WTC11 (cell line): ENCODE data around the gene NHS. TPM values are rescaled to one million over a fixed set of nuclear protein-coding genes. Genes with fewer than 3 reads are reported as not detected.

Source experiments
- ATAC-seq: fragments of 200-7000 bp; cut with Tn5 transposase; 2 replicates; pipeline ENCODE4 v1.10.0; 2021; ENCODE audit warnings: mild to moderate bottlenecking, moderate library complexity
- CTCF ChIA-PET: fragments of 300-600 bp; sonication (Branson Sonifier 250); formaldehyde crosslinking; loops from one replicate; lab custom pipeline; 2021; ENCODE audit warnings: antibody characterized with exemption; lab: Charles Lee
- POLR2A ChIA-PET: fragments of 350-600 bp; sonication (Branson Sonifier 250); formaldehyde crosslinking; loops from one replicate; lab custom pipeline; 2021; ENCODE audit warnings: antibody characterized with exemption; lab: Charles Lee
- DNase-seq: peaks from one replicate; pipeline ENCODE4 v3.0.0; 2021; ENCODE audit warnings: low spot score
- H3K27ac Mint-ChIP-seq: 2 replicates; pipeline ENCODE4 v1.8.0; 2021; ENCODE audit warnings: mixed read lengths
- H3K27me3 Mint-ChIP-seq: 2 replicates; pipeline ENCODE4 v1.8.0; 2021; ENCODE audit warnings: low read depth, mild to moderate bottlenecking, moderate library complexity, mixed read lengths
- H3K36me3 Mint-ChIP-seq: 2 replicates; pipeline ENCODE4 v1.8.0; 2021; ENCODE audit warnings: mixed read lengths
- H3K4me1 Mint-ChIP-seq: 2 replicates; pipeline ENCODE4 v1.8.0; 2022; ENCODE audit warnings: mixed read lengths
- H3K4me3 Mint-ChIP-seq: 2 replicates; pipeline ENCODE4 v1.8.0; 2021; ENCODE audit warnings: mild to moderate bottlenecking, moderate library complexity, mixed read lengths
- H3K9me3 Mint-ChIP-seq: 2 replicates; pipeline ENCODE4 v1.8.0; 2021; ENCODE audit warnings: mixed read lengths
- CREM ChIP-seq: sonication (generic); formaldehyde crosslinking; IDR thresholded peaks from 2 replicates; pipeline ENCODE4 v1.8.1; 2022; ENCODE audit warnings: mild to moderate bottlenecking, missing genetic modification reagents, moderate library complexity
- ETV6 ChIP-seq: sonication (generic); formaldehyde crosslinking; IDR thresholded peaks from 2 replicates; pipeline ENCODE4 v1.8.1; 2022; ENCODE audit warnings: mild to moderate bottlenecking, missing genetic modification reagents
- FOXJ3 ChIP-seq: sonication (generic); formaldehyde crosslinking; IDR thresholded peaks from 2 replicates; pipeline ENCODE4 v1.9.0; 2021; ENCODE audit warnings: missing genetic modification reagents, mild to moderate bottlenecking, borderline replicate concordance
- GTF2I ChIP-seq: fragments of 250-450 bp; sonication (Bioruptor Pico); conservative IDR thresholded peaks from 2 replicates; pipeline ENCODE4 v1.4.0; 2021; ENCODE audit warnings: mild to moderate bottlenecking
- JUN ChIP-seq: sonication (generic); formaldehyde crosslinking; IDR thresholded peaks from 2 replicates; pipeline ENCODE4 v1.8.0; 2023; ENCODE audit warnings: mild to moderate bottlenecking, missing genetic modification reagents
- NFYB ChIP-seq: sonication (generic); formaldehyde crosslinking; conservative IDR thresholded peaks from 2 replicates; pipeline ENCODE4 v1.8.0; 2022; ENCODE audit warnings: low read depth, missing genetic modification reagents
- PRRX2 ChIP-seq: fragments of 250-450 bp; sonication (Bioruptor Pico); IDR thresholded peaks from 2 replicates; pipeline ENCODE4 v1.8.0; 2021; ENCODE audit warnings: mild to moderate bottlenecking
- SMAD3 ChIP-seq: sonication (generic); formaldehyde crosslinking; IDR thresholded peaks from 2 replicates; pipeline ENCODE4 v1.8.0; 2022; ENCODE audit warnings: missing genetic modification reagents, mild to moderate bottlenecking, borderline replicate concordance
- SOX15 ChIP-seq: fragments of 250-450 bp; sonication (Bioruptor Pico); IDR thresholded peaks from 2 replicates; pipeline ENCODE4 v1.9.0; 2021; ENCODE audit warnings: mild to moderate bottlenecking
- ZNF416 ChIP-seq: fragments of 250-450 bp; sonication (Bioruptor Pico); IDR thresholded peaks from 2 replicates; pipeline ENCODE4 v1.9.0; 2021; ENCODE audit warnings: mild to moderate bottlenecking, inconsistent platforms
- ZNF423 ChIP-seq: fragments of 250-450 bp; sonication (Bioruptor Pico); IDR thresholded peaks from 2 replicates; pipeline ENCODE4 v2.1.2; 2022; ENCODE audit warnings: mild to moderate bottlenecking, moderate library complexity
- ZNF671 ChIP-seq: fragments of 250-450 bp; sonication (Bioruptor Pico); IDR thresholded peaks from 2 replicates; pipeline ENCODE4 v1.8.0; 2021; ENCODE audit warnings: mild to moderate bottlenecking
- total RNA-seq: library from RNA; stranded (reverse); gene quantifications from 3 replicates; pipeline ENCODE4 v1.2.3, GENCODE V29; 2021
- TF ChIP-seq, protein P1 (sequence below): sonication (generic); formaldehyde crosslinking; IDR thresholded peaks from 2 replicates; pipeline ENCODE4 v1.8.0; 2023; ENCODE audit warnings: mild to moderate bottlenecking, missing genetic modification reagents
- TF ChIP-seq, protein P2 (sequence below): sonication (generic); formaldehyde crosslinking; IDR thresholded peaks from 2 replicates; pipeline ENCODE4 v1.8.1; 2022; ENCODE audit warnings: mild to moderate bottlenecking, moderate library complexity, missing genetic modification reagents
- TF ChIP-seq, protein P3 (sequence below): sonication (generic); formaldehyde crosslinking; IDR thresholded peaks from 2 replicates; pipeline ENCODE4 v1.8.1; 2022; ENCODE audit warnings: low read depth, missing genetic modification reagents, borderline replicate concordance
- TF ChIP-seq, protein P4 (sequence below): sonication (generic); formaldehyde crosslinking; conservative IDR thresholded peaks from 2 replicates; pipeline ENCODE4 v1.8.1; 2023; ENCODE audit warnings: mild to moderate bottlenecking, low read depth, missing genetic modification reagents, moderate library complexity
- TF ChIP-seq, protein P5 (sequence below): sonication (generic); formaldehyde crosslinking; IDR thresholded peaks from 2 replicates; pipeline ENCODE4 v1.8.0; 2022; ENCODE audit warnings: mild to moderate bottlenecking, missing genetic modification reagents
- TF ChIP-seq, protein P6 (sequence below): sonication (generic); formaldehyde crosslinking; IDR thresholded peaks from 2 replicates; pipeline ENCODE4 v1.8.0; 2022; ENCODE audit warnings: mild to moderate bottlenecking, missing genetic modification reagents
- TF ChIP-seq, protein P7 (sequence below): sonication (generic); formaldehyde crosslinking; IDR thresholded peaks from 2 replicates; pipeline ENCODE4 v1.8.0; 2023; ENCODE audit warnings: missing genetic modification reagents, mild to moderate bottlenecking, borderline replicate concordance

NHS gene
- total RNA-seq, 1 experiment from 2014 or later = 5.8 TPM

DNA sequence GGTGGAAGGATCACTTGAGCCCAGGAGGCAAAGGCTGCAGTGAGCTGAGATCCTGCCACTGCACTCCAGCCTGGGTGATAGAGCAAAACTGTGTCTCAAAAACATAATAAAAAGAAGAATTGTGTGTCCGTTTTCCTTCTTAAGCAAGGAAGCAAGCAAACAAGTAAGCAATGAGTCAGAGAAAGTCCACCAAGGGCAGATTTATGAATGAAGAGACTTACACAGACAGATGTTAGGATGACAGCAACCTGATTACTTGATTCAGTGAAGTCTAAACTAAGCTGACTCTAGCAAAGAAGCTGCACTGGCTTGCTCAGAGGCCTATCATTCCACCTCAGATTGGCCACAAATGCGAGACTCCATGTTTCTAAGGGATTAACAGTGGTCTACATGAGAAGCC lies 328.2 kb downstream of the NHS start (continued):
- TF ChIP-seq, protein P1, sequence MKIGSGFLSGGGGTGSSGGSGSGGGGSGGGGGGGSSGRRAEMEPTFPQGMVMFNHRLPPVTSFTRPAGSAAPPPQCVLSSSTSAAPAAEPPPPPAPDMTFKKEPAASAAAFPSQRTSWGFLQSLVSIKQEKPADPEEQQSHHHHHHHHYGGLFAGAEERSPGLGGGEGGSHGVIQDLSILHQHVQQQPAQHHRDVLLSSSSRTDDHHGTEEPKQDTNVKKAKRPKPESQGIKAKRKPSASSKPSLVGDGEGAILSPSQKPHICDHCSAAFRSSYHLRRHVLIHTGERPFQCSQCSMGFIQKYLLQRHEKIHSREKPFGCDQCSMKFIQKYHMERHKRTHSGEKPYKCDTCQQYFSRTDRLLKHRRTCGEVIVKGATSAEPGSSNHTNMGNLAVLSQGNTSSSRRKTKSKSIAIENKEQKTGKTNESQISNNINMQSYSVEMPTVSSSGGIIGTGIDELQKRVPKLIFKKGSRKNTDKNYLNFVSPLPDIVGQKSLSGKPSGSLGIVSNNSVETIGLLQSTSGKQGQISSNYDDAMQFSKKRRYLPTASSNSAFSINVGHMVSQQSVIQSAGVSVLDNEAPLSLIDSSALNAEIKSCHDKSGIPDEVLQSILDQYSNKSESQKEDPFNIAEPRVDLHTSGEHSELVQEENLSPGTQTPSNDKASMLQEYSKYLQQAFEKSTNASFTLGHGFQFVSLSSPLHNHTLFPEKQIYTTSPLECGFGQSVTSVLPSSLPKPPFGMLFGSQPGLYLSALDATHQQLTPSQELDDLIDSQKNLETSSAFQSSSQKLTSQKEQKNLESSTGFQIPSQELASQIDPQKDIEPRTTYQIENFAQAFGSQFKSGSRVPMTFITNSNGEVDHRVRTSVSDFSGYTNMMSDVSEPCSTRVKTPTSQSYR (CRISPR knock-in tag) = no peak
- TF ChIP-seq GTF2I (CRISPR knock-in tag) (no peak), ETV6 (CRISPR knock-in tag) (no peak), JUN (CRISPR knock-in tag) (no peak), ZNF416 (CRISPR knock-in tag) (no peak)
- TF ChIP-seq, protein P2, sequence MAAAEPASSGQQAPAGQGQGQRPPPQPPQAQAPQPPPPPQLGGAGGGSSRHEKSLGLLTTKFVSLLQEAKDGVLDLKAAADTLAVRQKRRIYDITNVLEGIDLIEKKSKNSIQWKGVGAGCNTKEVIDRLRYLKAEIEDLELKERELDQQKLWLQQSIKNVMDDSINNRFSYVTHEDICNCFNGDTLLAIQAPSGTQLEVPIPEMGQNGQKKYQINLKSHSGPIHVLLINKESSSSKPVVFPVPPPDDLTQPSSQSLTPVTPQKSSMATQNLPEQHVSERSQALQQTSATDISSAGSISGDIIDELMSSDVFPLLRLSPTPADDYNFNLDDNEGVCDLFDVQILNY (CRISPR knock-in tag) = no peak
- TF ChIP-seq, protein P3, sequence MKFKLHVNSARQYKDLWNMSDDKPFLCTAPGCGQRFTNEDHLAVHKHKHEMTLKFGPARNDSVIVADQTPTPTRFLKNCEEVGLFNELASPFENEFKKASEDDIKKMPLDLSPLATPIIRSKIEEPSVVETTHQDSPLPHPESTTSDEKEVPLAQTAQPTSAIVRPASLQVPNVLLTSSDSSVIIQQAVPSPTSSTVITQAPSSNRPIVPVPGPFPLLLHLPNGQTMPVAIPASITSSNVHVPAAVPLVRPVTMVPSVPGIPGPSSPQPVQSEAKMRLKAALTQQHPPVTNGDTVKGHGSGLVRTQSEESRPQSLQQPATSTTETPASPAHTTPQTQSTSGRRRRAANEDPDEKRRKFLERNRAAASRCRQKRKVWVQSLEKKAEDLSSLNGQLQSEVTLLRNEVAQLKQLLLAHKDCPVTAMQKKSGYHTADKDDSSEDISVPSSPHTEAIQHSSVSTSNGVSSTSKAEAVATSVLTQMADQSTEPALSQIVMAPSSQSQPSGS (CRISPR knock-in tag) = no peak

DNA sequence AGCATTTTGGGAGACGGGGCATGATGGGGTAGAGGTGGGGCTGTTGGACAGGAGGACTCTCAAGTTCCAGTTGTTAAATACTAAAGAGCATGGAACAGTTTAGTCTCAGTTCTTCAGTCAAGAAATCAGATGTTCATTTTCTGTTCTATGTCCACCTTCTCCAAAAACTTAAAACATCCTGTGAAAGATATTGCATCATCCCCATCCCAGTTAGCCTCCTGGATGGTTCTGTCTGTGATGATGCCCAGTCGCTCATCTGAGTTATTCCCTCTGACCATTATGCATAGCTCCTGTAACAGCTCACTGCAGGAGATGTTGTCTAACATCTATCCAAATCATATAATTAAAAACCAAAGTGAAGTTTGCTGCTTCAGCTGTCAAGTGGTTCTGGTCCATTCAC lies 330.2 kb downstream of the NHS start:
- no peak for TF ChIP-seq NFYB
- TF ChIP-seq ZNF671 (CRISPR knock-in tag) = no peak
- no peak for TF ChIP-seq CREM (CRISPR knock-in tag)
- TF ChIP-seq JUN (CRISPR knock-in tag) = no peak
- TF ChIP-seq, protein P4, sequence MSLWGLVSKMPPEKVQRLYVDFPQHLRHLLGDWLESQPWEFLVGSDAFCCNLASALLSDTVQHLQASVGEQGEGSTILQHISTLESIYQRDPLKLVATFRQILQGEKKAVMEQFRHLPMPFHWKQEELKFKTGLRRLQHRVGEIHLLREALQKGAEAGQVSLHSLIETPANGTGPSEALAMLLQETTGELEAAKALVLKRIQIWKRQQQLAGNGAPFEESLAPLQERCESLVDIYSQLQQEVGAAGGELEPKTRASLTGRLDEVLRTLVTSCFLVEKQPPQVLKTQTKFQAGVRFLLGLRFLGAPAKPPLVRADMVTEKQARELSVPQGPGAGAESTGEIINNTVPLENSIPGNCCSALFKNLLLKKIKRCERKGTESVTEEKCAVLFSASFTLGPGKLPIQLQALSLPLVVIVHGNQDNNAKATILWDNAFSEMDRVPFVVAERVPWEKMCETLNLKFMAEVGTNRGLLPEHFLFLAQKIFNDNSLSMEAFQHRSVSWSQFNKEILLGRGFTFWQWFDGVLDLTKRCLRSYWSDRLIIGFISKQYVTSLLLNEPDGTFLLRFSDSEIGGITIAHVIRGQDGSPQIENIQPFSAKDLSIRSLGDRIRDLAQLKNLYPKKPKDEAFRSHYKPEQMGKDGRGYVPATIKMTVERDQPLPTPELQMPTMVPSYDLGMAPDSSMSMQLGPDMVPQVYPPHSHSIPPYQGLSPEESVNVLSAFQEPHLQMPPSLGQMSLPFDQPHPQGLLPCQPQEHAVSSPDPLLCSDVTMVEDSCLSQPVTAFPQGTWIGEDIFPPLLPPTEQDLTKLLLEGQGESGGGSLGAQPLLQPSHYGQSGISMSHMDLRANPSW (CRISPR knock-in tag) = no peak
- TF ChIP-seq ZNF423 (CRISPR knock-in tag) = no peak
- no peak for TF ChIP-seq SMAD3 (CRISPR knock-in tag)
- no peak for TF ChIP-seq SOX15 (CRISPR knock-in tag)
- TF ChIP-seq, protein P5, sequence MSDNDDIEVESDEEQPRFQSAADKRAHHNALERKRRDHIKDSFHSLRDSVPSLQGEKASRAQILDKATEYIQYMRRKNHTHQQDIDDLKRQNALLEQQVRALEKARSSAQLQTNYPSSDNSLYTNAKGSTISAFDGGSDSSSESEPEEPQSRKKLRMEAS (CRISPR knock-in tag) = no peak
- TF ChIP-seq, protein P6, sequence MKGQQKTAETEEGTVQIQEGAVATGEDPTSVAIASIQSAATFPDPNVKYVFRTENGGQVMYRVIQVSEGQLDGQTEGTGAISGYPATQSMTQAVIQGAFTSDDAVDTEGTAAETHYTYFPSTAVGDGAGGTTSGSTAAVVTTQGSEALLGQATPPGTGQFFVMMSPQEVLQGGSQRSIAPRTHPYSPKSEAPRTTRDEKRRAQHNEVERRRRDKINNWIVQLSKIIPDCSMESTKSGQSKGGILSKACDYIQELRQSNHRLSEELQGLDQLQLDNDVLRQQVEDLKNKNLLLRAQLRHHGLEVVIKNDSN (CRISPR knock-in tag) = no peak
- Mint-ChIP-seq H3K27ac (no peak overlapping the region), H3K36me3 (no peaks in the 10 kb centered on the region), H3K27me3 (peaks cover 11% of the 10 kb centered on the region), H3K9me3 (no peaks in the 10 kb centered on the region), H3K4me1 (no peaks in the 10 kb centered on the region), H3K4me3 (no peak overlapping the region)
- CTCF ChIA-PET = no interaction called here
- POLR2A ChIA-PET = no interaction called here
- DNase-seq (no peak), ATAC-seq (no peak)

DNA sequence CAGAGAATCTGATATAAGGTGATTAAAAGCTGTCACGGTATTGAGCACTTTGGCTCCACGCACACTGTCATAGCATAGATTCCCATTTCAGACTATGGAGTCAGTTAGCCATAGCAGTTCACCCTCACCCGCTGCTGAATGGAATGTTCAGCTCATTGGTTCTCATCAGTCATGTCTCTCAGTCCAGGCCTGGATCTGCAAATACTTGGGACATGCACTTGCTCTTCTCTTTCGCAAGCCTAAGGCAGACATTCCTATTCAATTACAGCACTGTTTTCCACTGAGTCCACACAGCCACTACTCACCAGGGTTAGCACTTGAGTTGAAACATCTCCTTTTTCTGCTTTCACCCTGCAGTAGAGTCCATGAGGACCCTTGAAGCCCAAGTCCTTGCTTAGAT lies 331.7 kb downstream of the NHS start:
- CTCF ChIA-PET = no interaction called here
- no peaks in the 10 kb centered on the region for H3K36me3 Mint-ChIP-seq
- ATAC-seq = no peak
- POLR2A ChIA-PET = no interaction called here
- H3K27ac Mint-ChIP-seq = no peak overlapping the region
- H3K4me3 Mint-ChIP-seq = no peak overlapping the region
- no peaks in the 10 kb centered on the region for H3K9me3 Mint-ChIP-seq
- no peak for DNase-seq
- H3K27me3 Mint-ChIP-seq = peaks cover 11% of the 10 kb centered on the region
- no peaks in the 10 kb centered on the region for H3K4me1 Mint-ChIP-seq
- TF ChIP-seq PRRX2 (CRISPR knock-in tag) (no peak), FOXJ3 (CRISPR knock-in tag) (no peak), JUN (CRISPR knock-in tag) (no peak)
- TF ChIP-seq, protein P7, sequence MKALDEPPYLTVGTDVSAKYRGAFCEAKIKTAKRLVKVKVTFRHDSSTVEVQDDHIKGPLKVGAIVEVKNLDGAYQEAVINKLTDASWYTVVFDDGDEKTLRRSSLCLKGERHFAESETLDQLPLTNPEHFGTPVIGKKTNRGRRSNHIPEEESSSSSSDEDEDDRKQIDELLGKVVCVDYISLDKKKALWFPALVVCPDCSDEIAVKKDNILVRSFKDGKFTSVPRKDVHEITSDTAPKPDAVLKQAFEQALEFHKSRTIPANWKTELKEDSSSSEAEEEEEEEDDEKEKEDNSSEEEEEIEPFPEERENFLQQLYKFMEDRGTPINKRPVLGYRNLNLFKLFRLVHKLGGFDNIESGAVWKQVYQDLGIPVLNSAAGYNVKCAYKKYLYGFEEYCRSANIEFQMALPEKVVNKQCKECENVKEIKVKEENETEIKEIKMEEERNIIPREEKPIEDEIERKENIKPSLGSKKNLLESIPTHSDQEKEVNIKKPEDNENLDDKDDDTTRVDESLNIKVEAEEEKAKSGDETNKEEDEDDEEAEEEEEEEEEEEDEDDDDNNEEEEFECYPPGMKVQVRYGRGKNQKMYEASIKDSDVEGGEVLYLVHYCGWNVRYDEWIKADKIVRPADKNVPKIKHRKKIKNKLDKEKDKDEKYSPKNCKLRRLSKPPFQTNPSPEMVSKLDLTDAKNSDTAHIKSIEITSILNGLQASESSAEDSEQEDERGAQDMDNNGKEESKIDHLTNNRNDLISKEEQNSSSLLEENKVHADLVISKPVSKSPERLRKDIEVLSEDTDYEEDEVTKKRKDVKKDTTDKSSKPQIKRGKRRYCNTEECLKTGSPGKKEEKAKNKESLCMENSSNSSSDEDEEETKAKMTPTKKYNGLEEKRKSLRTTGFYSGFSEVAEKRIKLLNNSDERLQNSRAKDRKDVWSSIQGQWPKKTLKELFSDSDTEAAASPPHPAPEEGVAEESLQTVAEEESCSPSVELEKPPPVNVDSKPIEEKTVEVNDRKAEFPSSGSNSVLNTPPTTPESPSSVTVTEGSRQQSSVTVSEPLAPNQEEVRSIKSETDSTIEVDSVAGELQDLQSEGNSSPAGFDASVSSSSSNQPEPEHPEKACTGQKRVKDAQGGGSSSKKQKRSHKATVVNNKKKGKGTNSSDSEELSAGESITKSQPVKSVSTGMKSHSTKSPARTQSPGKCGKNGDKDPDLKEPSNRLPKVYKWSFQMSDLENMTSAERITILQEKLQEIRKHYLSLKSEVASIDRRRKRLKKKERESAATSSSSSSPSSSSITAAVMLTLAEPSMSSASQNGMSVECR = no peak
